ENCODE results near the gene GPATCH8.

GRCh38 chr17:44375196-44376017 lies 127.8 kb downstream of the GPATCH8 start:
- no peak for TF ChIP-seq CTCF (IDR thresholded peaks at IDR 0.05)
- no peak for TF ChIP-seq POLR2A (IDR thresholded peaks at IDR 0.05)
